HG03095 (cell line): ENCODE data around the gene MEIOB.
"Not testable (repeated sequence)": the region's sequence is repeated elsewhere in the genome, so short reads cannot be mapped to it uniquely, and the experiment has no call there.

Source experiments
- ATAC-seq: cut with Tn5 transposase; IDR thresholded peaks from one replicate; pipeline ENCODE4 v1.9.1; 2021; ENCODE audit warnings: moderate library complexity; ENCODE audit not compliant: unreplicated experiment

MEIOB gene

GRCh38 chr16:1816396-1817275 is 55.3 kb downstream of the MEIOB start:
- ATAC-seq: no peak

GRCh38 chr16:1815461-1815860 is 56.5 kb downstream of the MEIOB start:
- ATAC-seq: no peak

GRCh38 chr16:1812732-1813163 is 59.2 kb downstream of the MEIOB start:
- no peak for ATAC-seq

GRCh38 chr16:1810536-1810935 is 61.4 kb downstream of the MEIOB start:
- ATAC-seq: no peak

GRCh38 chr16:1810106-1810505 is 61.9 kb downstream of the MEIOB start:
- no peak for ATAC-seq

- ATAC-seq: no peak
Observed at GRCh38 chr16:1809281-1809801, 62.6 kb downstream of the MEIOB start.

GRCh38 chr16:1808691-1809090 is 63.3 kb downstream of the MEIOB start:
- ATAC-seq: no peak

GRCh38 chr16:1807626-1808025 is 64.3 kb downstream of the MEIOB start:
- no peak for ATAC-seq

GRCh38 chr16:1800701-1801100 is 71.3 kb downstream of the MEIOB start:
- no peak for ATAC-seq

- not testable (repeated sequence) for ATAC-seq
Observed at GRCh38 chr16:1799263-1799662, 72.7 kb downstream of the MEIOB start.

GRCh38 chr16:1794908-1795666 is 76.9 kb downstream of the MEIOB start:
- ATAC-seq: no peak

GRCh38 chr16:1794221-1794871 is 77.6 kb downstream of the MEIOB start:
- no peak for ATAC-seq

GRCh38 chr16:1793578-1794220 is 78.3 kb downstream of the MEIOB start, which contains the start of gene IGFALS:
Gene IGFALS, minus strand, starts transcription at chr16:1793705. Its CDS starts 53 bp downstream, at chr16:1793652.
- ATAC-seq: no peak

GRCh38 chr16:1792836-1793577 is 79.0 kb downstream of the MEIOB start:
- no peak for ATAC-seq

- ATAC-seq: no peak
Observed at GRCh38 chr16:1791943-1792812, 79.8 kb downstream of the MEIOB start.

- ATAC-seq: no peak
Observed at GRCh38 chr16:1791256-1791942, 80.6 kb downstream of the MEIOB start.

GRCh38 chr16:1790611-1791255 is 81.2 kb downstream of the MEIOB start:
- ATAC-seq: no peak

- ATAC-seq: no peak
Observed at GRCh38 chr16:1790261-1790610, 81.7 kb downstream of the MEIOB start.
